Activated CD8-positive, alpha-beta memory T cell treated with anti-CD3 and anti-CD28 coated beads, Interleukin-2, amount 50 U/mL, for 48 hours (primary cell): ENCODE measurements around the gene SFXN5.
"Not testable (repeated sequence)": the region's sequence is repeated elsewhere in the genome, so short reads cannot be mapped to it uniquely, and the experiment has no call there.

Experiments
- DNase-seq: peaks from one replicate; pipeline ENCODE4 v3.0.0-alpha.2; 2020

SFXN5 gene

GRCh38 chr2:73076701-73077423, 5.3 kb upstream of the SFXN5 start:
- DNase-seq, result no peak

GRCh38 chr2:73075477-73076373, 4.2 kb upstream of the SFXN5 start:
- no peak for DNase-seq

- DNase-seq, result no peak
Observed at GRCh38 chr2:73074110-73075069, 2.9 kb upstream of the SFXN5 start.

- DNase-seq, result no peak
Observed at GRCh38 chr2:73072416-73072815, 904 bp upstream of the SFXN5 start.

- DNase-seq, result no peak
Observed at GRCh38 chr2:73072129-73072395, 550 bp upstream of the SFXN5 start.

- DNase-seq, result peak; percentile 80
Observed at GRCh38 chr2:73070643-73071359, 711 bp downstream of the SFXN5 start.

GRCh38 chr2:73069855-73070642, 1.5 kb downstream of the SFXN5 start:
- no peak for DNase-seq

GRCh38 chr2:73069041-73069854, 2.3 kb downstream of the SFXN5 start:
- DNase-seq, result no peak

GRCh38 chr2:73068147-73068546, 3.4 kb downstream of the SFXN5 start:
- no peak for DNase-seq

GRCh38 chr2:73067043-73067442, 4.5 kb downstream of the SFXN5 start:
- no peak for DNase-seq

GRCh38 chr2:73065070-73065469, 6.4 kb downstream of the SFXN5 start:
- DNase-seq, result not testable (repeated sequence)

- DNase-seq, result no peak
Observed at GRCh38 chr2:73063909-73064875, 7.3 kb downstream of the SFXN5 start.

- DNase-seq, result no peak
Observed at GRCh38 chr2:73063472-73063871, 8.0 kb downstream of the SFXN5 start.

GRCh38 chr2:73059106-73059505, 12.4 kb downstream of the SFXN5 start:
- no peak for DNase-seq

- no peak for DNase-seq
Observed at GRCh38 chr2:73054980-73055379, 16.5 kb downstream of the SFXN5 start.

- DNase-seq, result no peak
Observed at GRCh38 chr2:73053316-73054114, 18.0 kb downstream of the SFXN5 start.

GRCh38 chr2:73050121-73050545, 21.4 kb downstream of the SFXN5 start:
- no peak for DNase-seq
